GM21737 (cell line): ENCODE data around the gene TMEM82.

Source experiments
- ATAC-seq: cut with Tn5 transposase; IDR thresholded peaks from one replicate; pipeline ENCODE4 v1.9.1; 2021; ENCODE audit warnings: mild to moderate bottlenecking, moderate library complexity; ENCODE audit not compliant: unreplicated experiment

Gene TMEM82

DNA sequence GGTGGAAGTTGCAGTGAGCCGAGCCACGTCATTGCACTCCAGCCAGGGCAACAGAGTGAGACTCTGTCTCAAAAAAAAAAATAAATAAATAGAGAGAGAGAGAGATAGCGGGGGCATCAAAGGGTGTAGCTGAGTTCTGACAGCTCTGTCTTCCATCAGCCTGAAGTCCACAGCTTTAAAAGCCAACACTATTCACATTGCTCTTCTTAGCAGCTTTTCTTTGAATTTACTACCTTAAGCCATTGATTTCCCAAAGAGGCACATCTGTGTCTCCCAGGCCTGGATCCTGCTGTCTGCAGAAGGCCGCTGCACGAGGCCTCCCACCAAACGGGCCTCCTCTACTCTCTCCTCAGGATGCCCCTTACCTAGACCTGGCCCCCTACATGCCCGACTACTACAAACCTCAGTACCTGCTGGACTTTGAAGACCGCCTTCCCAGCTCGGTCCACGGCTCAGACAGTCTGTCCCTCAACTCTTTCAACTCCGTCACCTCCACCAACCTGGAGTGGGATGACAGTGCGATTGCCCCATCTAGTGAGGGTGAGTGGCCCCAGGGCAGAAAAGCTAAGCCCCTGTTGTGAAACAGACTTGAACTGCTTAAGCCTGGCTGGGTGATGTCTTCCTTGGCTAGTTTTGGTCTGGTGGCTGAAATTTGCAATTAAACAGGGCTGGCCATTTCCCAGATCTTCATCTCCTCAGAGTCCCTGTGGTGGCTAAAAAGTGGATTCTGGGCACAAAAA, 22.7 kb upstream of the TMEM82 start:
- ATAC-seq, result no peak

DNA sequence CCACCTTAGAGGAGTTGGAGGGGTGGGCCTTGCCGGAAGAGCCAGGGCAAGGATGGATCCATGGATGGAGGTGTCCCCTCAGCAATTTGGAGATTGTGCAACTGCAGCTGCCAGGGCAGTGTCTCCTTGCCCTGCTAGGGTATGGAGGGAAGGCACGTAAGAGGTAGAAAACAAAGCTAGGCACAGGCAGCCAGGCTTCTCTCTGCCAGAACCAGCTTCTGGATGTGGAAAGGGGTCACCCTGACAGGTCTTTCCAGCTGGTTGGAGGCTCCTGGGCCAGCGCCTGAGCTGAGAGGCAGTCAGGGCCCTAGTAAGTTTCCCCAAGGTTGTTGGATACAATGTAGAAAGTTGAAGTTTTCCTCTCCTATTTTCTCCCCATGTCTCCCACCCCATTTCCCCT, 21.4 kb upstream of the TMEM82 start:
- ATAC-seq, result no peak

DNA sequence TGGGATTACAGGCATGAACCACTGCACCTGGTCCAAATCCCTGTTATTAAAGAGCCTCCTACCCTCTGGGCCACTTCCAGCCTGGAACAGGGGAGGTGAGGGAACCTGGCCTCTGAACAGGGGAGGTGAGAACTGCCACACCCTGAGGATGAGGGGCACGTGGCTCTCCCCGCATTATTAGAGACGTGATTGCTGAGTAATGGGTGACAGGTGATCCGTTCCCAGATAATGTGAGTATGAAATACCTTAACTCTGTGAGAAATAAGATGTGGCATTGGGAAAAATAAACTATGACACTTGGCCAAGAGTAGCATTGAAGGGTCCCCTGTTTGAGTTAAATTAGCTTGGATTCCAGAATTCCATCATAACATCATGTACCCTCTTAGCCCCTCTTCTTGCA, 19.9 kb upstream of the TMEM82 start:
- no peak for ATAC-seq

DNA sequence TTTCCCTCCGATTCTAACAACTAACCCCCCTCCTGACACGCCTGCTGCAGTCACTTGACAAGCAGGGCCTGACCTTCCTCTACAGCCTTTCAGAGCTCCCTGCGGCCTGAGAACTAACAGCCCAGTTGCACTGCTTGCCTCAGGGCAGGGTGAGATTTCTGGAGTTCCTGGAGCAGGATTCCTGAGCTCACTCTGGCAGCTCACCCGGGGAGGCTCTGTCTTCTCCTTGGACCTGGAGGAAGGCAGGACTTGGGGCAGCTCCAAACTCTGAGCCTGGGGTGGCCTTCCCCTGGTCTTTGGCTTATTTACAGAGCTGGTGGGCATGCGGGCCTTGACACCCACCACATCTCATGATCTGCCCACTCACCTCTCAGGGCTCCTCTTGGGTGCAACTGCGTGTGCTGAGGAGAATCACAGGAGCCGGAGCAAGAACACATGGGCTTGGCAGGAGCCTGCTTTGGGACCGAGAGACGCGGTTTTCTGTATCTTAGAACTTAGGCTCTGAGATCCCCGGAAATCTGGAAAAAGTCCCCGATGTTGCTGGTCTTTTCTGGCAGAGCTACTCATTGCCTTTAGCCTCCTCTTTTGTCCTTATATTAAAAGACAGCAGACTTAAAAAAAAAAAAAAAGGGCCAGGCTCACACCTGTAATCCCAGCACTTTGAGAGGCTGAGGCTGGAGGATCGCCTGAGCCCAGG, 19.3 kb upstream of the TMEM82 start:
- no peak for ATAC-seq

DNA sequence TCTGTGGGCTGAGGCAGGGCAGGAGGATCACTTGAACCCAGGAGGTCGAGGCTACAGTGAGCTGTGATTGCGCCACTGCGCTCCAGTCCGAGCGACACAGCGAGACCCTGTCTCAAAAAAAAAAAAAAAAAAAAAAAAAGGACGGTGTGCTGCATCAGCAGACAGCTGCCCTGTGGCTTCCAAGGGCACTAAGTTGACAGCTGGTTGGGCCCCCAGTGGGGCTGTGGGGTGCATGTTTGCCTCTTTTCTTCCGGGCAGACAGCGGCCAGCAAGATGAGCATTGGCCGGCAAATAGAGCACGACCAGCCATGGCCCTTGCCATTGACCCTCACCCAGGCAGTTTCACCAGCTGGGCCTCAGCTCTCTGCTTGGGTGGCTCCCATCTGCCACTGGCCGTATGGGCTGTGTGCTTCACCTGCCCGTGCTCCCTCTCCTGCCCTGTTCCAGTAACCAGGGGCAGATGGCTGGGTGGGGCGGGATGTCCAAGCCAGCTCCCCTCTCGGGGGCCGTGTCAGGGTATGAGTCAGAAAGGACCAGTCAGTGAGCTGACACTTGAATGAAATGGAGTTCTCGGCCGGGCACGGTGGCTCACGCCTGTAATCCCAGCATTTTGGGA, 18.6 kb upstream of the TMEM82 start:
- no peak for ATAC-seq

DNA sequence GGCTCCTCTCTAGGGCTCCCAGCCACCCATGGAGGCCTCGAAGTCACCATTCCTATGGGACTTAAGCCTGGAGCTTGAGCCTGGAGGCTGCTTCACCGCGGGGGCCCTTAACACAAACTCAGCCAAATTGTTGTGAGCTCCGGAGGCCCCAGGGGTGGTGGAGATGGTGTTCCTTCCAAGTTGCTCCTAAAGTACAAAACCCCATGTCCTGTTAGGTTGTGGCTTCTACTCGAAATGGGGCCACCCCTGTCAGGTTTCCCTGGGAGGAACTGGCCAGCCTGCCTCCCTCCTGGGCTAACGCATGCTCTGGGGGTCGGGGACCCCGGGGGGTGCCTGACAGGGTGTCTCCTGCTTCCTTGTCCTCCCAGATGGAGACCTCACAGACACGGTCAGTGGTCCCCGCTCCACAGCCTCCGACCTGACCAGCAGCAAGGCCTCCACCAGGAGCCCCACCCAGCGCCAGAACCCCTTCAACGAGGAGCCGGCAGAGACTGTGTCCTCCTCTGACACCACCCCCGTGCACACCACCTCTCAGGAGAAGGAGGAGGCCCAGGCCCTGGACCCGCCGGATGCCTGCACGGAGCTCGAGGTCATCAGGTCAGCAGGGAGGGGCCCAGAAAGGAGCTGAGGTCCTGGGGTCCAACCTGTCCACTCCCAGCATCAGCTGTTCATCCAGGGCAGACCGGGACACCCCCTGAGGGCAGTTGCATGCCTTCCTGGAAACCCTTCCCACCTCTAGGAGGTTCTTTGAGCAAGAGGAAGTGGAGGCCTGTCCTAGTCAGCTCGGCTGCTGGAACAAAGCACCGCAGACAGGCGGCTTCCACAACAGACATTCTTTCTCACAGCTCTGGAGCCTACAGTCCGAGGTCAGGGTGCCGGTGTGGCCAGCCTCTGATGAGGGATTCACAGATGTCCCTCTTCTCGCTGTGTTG, 17.1 kb upstream of the TMEM82 start:
- no peak for ATAC-seq

DNA sequence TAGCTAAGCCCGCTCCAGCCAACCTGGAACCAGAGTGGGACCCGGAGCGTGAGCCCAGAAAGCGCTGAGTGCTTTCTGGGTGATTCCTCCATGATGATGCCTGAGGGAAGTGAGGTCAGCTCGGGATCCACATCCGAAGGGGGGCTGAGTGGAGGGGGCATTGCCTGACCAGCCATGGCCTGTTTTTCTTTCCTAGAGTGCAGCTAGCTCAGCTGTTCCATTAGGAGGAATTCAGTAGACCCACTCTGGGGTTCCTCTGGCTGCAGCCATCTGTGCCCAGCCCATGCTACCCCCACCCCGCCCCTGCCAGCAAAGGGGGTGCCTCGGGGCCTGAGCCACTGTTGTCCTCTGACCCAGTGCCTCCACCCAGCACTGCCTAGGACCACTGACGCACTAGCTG, 15.8 kb upstream of the TMEM82 start:
- no peak for ATAC-seq

DNA sequence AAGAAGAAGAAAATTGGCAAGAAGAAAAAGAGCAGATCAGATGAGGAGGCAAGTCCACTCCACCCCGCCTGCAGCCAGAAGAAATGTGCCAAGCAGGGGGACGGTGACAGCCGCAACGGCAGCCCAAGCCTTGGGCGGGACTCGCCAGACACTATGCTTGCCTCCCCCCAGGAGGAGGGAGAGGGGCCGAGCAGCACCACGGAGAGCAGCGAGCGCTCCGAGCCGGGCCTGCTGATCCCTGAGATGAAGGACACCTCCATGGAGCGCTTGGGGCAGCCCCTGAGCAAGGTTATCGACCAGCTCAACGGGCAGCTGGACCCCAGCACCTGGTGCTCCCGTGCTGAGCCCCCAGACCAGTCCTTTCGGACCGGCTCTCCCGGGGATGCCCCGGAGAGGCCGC, 15.3 kb upstream of the TMEM82 start:
- ATAC-seq, result no peak

DNA sequence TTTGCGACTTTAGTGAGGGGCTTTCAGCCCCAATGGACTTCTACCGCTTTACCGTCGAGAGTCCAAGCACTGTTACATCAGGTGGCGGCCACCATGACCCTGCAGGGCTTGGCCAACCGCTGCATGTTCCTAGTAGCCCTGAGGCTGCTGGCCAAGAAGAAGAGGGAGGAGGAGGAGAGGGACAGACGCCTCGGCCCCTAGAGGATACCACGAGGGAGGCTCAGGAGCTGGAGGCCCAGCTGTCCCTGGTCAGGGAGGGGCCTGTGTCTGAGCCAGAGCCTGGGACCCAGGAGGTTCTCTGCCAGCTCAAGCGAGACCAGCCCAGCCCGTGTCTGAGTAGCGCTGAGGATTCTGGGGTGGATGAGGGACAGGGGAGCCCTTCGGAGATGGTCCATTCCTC, 14.9 kb upstream of the TMEM82 start:
- ATAC-seq, result no peak

DNA sequence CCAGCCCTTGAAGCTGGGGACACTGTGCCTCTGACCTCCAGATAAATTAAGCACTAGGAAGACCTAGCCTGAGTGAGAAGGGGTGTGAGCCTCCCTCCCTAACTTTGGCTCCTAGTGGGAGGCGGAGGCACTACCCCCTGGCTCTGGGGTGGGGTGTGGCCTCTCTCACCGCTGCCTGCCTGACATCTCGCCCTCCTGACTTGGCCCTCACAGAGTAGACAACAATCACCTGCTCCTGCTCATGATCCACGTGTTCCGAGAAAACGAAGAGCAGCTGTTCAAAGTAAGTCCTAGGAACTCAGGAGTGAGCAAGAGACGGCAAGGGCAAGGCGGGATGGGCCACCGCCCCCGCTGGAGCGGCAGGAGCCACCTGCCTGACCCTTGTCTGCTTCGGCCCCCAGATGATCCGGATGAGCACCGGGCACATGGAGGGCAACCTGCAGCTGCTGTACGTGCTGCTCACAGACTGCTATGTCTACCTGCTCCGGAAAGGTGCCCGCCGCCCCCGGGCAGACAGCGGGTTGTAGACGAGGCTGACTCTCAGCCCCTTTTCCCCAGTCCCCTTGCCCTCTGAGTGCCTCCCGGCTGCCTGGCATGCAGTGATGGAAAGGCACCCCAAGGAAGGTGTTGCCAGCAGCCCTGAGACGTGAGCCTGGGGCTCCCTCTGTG, 14.3 kb upstream of the TMEM82 start:
- ATAC-seq, result no peak

DNA sequence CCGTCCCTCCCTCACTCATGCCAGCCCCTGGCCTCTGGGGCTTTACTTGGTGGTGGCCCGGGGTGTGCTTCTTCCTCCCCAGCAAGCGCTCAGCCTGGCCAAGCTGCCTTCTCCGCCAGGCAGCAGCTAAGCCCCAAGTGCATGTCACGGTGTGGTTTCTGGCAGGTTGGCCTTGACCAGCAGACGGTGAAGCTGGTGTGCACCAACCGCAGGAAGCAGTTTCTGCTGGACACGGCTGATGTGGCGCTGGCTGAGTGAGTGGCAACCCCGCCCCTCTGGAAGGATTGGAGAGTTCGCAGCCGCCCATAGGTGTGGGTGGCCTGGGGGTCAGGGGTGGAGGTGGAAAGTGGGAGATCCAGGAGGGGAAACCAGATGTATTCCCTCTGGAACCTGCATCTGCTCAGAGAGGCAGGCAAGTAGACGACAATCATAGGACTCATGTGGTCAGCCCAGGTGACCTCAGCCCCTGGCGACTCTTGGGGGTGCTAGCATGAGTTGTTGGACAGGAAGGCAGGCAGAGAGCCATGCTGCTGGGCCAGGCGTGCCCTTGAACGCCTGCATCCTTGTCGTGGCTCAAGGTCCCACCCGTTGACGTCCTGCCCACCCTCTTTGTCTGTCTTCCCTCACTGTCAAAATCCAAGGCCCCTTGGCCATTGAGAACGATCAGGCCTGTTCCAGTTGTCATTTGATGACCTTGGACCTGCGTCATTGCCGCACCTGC, 13.2 kb upstream of the TMEM82 start:
- ATAC-seq, result no peak

DNA sequence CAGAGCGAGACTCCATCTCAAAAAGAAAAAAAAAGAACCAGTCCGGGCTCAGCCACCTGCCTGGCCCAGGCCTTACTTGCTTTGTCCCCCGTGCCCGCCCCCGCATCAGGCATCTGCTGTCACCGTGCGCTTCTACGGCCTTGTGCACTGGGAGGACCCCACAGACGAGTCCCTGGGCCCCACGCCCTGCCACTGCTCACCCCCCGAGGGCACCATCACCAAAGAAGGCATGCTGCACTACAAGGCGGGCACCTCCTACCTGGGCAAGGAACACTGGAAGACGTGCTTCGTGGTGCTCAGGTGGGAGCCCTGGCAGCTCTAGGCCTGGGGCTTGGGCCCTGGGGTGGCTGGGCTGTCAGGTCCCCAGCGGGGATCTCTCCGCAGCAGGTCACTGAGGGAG, 11.9 kb upstream of the TMEM82 start:
- no peak for ATAC-seq

DNA sequence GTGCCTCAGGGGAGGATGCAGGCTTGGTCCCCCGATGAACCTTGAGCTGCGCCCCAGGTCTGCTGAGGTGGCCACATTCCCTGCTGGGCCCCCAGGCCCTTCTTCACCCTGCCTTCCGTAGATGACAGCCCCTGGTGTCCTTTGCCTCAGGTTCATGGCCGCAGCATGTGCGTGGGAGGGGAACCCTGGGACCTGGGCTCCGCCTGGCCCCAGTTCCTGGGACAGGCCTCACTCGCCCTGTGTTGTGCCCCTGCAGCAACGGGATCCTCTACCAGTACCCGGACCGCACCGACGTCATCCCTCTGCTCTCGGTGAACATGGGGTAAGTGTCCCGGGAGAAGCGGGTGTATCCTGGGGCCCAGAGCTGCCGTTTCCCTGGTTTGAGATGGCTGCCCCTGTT, 11.4 kb upstream of the TMEM82 start:
- ATAC-seq, result no peak

DNA sequence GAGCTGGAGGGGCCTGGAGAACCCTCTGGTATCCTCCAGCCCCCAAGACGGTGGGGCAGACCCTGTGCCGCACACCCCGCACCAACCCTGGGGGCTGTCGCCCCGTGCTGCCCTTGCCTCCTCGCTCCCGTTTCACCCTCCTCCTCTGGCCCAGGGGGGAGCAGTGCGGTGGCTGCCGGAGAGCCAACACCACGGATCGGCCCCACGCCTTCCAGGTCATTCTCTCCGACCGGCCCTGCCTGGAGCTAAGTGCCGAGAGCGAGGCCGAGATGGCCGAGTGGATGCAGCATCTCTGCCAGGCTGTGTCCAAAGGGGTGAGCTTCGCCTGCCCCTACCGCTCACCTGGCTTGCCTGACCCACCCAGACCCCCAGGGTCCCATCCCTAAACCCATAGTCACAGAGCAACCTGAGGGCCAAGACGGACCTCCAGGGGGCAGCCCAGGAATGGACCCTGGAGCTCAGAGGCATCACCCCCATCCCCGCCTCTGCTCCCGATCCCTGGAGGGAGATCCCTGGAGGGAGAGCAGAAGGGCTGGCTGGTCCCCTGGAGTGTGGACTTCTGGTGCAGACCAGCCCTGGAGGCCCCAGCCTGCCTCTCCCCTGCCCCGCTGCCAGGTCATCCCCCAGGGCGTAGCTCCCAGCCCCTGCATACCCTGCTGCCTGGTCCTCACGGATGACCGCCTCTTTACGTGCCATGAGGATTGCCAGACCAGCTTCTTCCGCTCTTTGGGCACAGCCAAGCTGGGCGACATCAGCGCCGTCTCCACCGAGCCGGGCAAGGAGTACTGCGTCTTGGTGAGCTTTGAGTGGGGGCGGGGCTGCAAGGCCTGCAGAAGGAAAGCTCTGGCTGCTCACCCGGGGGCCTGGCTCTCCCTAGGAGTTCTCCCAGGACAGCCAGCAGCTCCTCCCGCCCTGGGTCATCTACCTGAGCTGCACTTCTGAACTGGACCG, 10.3 kb upstream of the TMEM82 start:
- ATAC-seq, result no peak

DNA sequence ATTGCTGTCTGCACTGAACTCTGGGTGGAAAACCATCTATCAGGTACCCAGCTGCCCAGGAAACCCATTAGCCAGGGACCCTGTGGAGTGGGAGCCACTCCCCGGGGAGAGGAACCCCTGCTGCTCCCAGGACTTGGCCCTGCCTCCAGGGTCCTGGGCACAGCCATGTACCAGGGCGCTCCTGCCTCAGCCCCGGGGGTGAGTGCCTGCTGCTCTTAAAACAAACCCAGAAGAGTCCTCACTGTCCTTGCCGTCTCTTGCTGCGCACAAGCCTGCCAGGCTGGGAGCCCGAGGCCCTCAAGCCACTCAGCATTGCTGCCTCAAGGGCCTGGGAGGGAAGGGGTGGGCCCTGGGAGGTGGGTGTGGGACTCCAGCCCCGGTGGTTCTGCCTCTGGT, 9.6 kb upstream of the TMEM82 start:
- no peak for ATAC-seq

DNA sequence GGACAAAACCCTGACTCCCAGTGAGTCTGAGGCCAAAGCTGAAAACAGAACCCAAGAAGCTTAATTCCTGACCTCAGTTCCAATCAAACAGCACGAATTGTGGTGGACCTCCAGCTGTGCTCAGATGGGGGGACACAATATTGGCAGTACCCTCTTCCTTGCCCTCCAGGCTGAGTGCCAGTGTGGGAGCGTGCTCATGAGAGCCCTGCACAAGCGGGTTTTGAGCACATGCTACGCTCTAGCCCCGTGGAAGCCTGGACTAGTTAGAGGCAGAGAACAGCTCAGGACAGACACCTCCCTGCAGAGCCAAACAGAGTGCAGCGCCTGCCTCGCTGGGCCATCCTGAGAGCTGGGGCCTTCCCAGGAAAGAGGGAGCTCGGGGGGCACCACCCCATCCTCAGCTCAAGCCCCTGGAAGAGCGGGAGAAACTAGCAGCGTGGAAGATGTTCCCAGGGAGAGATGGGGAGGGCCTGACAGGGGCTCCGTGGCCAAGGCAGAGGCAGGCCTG, 9.0 kb upstream of the TMEM82 start:
- ATAC-seq, result no peak

DNA sequence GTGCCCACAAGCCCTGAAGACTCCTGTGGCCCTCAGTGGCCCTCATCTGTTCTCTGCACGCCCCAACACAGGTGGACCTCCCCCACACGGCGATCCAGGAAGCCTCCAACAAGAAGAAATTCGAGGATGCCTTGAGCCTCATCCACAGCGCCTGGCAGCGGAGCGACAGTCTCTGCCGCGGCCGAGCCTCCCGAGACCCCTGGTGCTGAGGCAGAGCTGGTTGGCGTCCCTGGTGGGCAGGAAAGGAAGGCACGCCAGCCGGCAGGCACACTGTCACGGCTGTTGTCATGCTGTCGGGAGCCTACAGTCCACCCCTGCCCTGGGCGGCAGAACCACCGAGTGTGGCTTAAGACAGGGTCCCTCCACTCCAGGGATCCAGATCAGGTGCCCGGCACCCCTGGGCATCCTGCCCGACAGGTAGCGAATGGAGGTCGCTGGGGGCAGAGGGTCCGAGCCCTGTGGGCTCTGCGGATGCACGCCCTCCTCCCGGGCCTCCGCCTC, 8.5 kb upstream of the TMEM82 start:
- no peak for ATAC-seq

DNA sequence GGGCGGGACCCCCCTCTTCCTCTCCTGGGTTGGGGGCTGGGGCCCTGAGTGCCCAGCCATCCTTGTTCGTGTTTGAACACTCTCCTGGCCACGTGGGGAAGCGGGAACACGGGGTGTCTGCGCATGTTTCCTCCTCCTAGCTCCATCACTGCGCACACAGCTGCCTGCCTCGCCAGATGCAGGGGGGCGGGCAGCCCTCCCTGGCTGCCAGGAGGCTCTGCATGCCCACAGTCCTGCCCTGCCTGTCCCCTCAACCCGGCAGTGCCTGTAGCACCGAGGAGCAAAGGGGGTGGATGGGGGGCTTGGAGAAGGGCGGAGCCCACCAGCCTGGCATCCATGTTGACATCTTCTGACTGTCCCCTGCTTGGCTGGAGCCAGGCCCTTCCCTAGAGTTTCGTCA, 8.0 kb upstream of the TMEM82 start:
- no peak for ATAC-seq

DNA sequence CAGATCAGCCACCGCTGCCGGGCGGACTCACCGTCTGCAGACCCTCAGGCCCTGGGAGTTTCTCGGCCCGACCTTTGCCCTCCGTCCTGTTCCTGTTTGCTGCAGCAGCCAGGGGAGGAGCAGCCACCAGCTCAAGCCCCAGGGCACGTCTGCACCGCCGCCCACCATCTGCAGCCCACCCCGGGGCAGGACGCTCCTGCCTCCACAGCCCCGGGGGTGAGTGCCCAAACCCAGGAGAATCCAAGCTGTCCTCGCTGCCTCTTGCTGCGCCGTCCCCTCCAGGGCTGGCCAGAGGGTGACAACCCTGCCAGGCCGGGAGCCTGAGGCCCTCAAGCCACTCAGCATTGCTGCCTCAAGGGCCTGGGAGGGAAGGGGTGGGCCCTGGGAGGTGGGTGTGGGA, 7.4 kb upstream of the TMEM82 start:
- no peak for ATAC-seq
